HEK293 (cell line): ENCODE measurements around the gene TNNT3.

Source experiments
- GFI1B ChIP-seq: fragments of 450-650 bp; formaldehyde crosslinking; IDR thresholded peaks from 2 replicates; pipeline ENCODE4 v1.5.1; 2016; ENCODE audit warnings: missing biosample characterization, missing genetic modification characterization
- HOXA7 ChIP-seq: sonication (generic); formaldehyde crosslinking; IDR thresholded peaks from 2 replicates; pipeline ENCODE4 v1.8.1; 2022; ENCODE audit warnings: missing genetic modification reagents, borderline replicate concordance
- ZBTB1 ChIP-seq: fragments of 450-650 bp; formaldehyde crosslinking; IDR thresholded peaks from 2 replicates; pipeline ENCODE4 v1.5.1; 2016; ENCODE audit warnings: missing biosample characterization, missing genetic modification characterization
- ZBTB10 ChIP-seq: fragments of 450-650 bp; formaldehyde crosslinking; IDR thresholded peaks from 2 replicates; pipeline ENCODE4 v1.5.1; 2016; ENCODE audit warnings: missing biosample characterization, missing genetic modification characterization
- ZBTB17 ChIP-seq: fragments of 450-650 bp; formaldehyde crosslinking; IDR thresholded peaks from 2 replicates; pipeline ENCODE4 v1.5.1; 2016; ENCODE audit warnings: missing biosample characterization, missing genetic modification characterization
- ZFHX2 ChIP-seq: fragments of 450-650 bp; formaldehyde crosslinking; conservative IDR thresholded peaks from 2 replicates; pipeline ENCODE4 v1.5.1; 2016; ENCODE audit warnings: missing biosample characterization, missing genetic modification characterization
- ZFP3 ChIP-seq: fragments of 450-650 bp; formaldehyde crosslinking; IDR thresholded peaks from 2 replicates; pipeline ENCODE4 v1.5.1; 2016; ENCODE audit warnings: low read depth, missing biosample characterization, missing genetic modification characterization
- ZNF114 ChIP-seq: fragments of 450-650 bp; formaldehyde crosslinking; IDR thresholded peaks from 2 replicates; pipeline ENCODE4 v1.5.0; 2017; ENCODE audit warnings: missing biosample characterization, missing genetic modification characterization
- ZNF157 ChIP-seq: fragments of 450-650 bp; formaldehyde crosslinking; IDR thresholded peaks from 2 replicates; pipeline ENCODE4 v1.5.1; 2016; ENCODE audit warnings: missing biosample characterization, missing genetic modification characterization
- ZNF221 ChIP-seq: fragments of 450-650 bp; formaldehyde crosslinking; IDR thresholded peaks from 2 replicates; pipeline ENCODE4 v1.5.1; 2017; ENCODE audit warnings: missing biosample characterization, missing genetic modification characterization, borderline replicate concordance
- ZNF223 ChIP-seq: fragments of 450-650 bp; formaldehyde crosslinking; IDR thresholded peaks from 2 replicates; pipeline ENCODE4 v1.5.1; 2016; ENCODE audit warnings: missing biosample characterization, missing genetic modification characterization
- ZNF239 ChIP-seq: fragments of 450-650 bp; formaldehyde crosslinking; IDR thresholded peaks from 2 replicates; pipeline ENCODE4 v1.5.1; 2016; ENCODE audit warnings: missing biosample characterization, missing genetic modification characterization
- ZNF366 ChIP-seq: fragments of 450-650 bp; formaldehyde crosslinking; conservative IDR thresholded peaks from 2 replicates; pipeline ENCODE4 v1.5.1; 2016; ENCODE audit warnings: missing biosample characterization, missing genetic modification characterization
- ZNF555 ChIP-seq: fragments of 450-650 bp; formaldehyde crosslinking; conservative IDR thresholded peaks from 2 replicates; pipeline ENCODE4 v1.5.1; 2017; ENCODE audit warnings: missing biosample characterization, mild to moderate bottlenecking, missing genetic modification characterization, inconsistent platforms
- ZNF610 ChIP-seq: fragments of 450-650 bp; formaldehyde crosslinking; IDR thresholded peaks from 2 replicates; pipeline ENCODE4 v1.5.1; 2016; ENCODE audit warnings: missing biosample characterization, missing genetic modification characterization, borderline replicate concordance
- ZNF701 ChIP-seq: fragments of 450-650 bp; formaldehyde crosslinking; IDR thresholded peaks from 2 replicates; pipeline ENCODE4 v1.5.1; 2016; ENCODE audit warnings: missing biosample characterization, missing genetic modification characterization
- ZNF785 ChIP-seq: fragments of 450-650 bp; formaldehyde crosslinking; IDR thresholded peaks from 2 replicates; pipeline ENCODE4 v1.5.1; 2016; ENCODE audit warnings: missing biosample characterization, missing genetic modification characterization
- ZSCAN4 ChIP-seq: fragments of 450-650 bp; formaldehyde crosslinking; IDR thresholded peaks from 2 replicates; pipeline ENCODE4 v1.5.1; 2017; ENCODE audit warnings: missing biosample characterization, missing genetic modification characterization
- TF ChIP-seq, protein P1 (sequence below): fragments of 450-650 bp; formaldehyde crosslinking; IDR thresholded peaks from 2 replicates; pipeline ENCODE4 v1.5.1; 2016; ENCODE audit warnings: missing biosample characterization, missing genetic modification characterization, borderline replicate concordance

The TNNT3 gene

GRCh38 chr11:1893581-1894359, 25.7 kb upstream of the TNNT3 start (continued):
- TF ChIP-seq, protein P1, sequence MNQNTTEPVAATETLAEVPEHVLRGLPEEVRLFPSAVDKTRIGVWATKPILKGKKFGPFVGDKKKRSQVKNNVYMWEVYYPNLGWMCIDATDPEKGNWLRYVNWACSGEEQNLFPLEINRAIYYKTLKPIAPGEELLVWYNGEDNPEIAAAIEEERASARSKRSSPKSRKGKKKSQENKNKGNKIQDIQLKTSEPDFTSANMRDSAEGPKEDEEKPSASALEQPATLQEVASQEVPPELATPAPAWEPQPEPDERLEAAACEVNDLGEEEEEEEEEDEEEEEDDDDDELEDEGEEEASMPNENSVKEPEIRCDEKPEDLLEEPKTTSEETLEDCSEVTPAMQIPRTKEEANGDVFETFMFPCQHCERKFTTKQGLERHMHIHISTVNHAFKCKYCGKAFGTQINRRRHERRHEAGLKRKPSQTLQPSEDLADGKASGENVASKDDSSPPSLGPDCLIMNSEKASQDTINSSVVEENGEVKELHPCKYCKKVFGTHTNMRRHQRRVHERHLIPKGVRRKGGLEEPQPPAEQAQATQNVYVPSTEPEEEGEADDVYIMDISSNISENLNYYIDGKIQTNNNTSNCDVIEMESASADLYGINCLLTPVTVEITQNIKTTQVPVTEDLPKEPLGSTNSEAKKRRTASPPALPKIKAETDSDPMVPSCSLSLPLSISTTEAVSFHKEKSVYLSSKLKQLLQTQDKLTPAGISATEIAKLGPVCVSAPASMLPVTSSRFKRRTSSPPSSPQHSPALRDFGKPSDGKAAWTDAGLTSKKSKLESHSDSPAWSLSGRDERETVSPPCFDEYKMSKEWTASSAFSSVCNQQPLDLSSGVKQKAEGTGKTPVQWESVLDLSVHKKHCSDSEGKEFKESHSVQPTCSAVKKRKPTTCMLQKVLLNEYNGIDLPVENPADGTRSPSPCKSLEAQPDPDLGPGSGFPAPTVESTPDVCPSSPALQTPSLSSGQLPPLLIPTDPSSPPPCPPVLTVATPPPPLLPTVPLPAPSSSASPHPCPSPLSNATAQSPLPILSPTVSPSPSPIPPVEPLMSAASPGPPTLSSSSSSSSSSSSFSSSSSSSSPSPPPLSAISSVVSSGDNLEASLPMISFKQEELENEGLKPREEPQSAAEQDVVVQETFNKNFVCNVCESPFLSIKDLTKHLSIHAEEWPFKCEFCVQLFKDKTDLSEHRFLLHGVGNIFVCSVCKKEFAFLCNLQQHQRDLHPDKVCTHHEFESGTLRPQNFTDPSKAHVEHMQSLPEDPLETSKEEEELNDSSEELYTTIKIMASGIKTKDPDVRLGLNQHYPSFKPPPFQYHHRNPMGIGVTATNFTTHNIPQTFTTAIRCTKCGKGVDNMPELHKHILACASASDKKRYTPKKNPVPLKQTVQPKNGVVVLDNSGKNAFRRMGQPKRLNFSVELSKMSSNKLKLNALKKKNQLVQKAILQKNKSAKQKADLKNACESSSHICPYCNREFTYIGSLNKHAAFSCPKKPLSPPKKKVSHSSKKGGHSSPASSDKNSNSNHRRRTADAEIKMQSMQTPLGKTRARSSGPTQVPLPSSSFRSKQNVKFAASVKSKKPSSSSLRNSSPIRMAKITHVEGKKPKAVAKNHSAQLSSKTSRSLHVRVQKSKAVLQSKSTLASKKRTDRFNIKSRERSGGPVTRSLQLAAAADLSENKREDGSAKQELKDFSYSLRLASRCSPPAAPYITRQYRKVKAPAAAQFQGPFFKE (tag by site-specific recombination): no peak
- no peak for TF ChIP-seq ZNF157
- TF ChIP-seq ZNF221: no peak
- peak; percentile 98 for TF ChIP-seq ZNF366 (tag by site-specific recombination)
- TF ChIP-seq HOXA7 (CRISPR knock-in tag): no peak
- no peak for TF ChIP-seq ZNF701
- TF ChIP-seq ZNF555 (tag by site-specific recombination): no peak
- no peak for TF ChIP-seq ZNF114 (tag by site-specific recombination)
- no peak for TF ChIP-seq GFI1B
- TF ChIP-seq ZNF223 (tag by site-specific recombination): no peak
- no peak for TF ChIP-seq ZFP3
- TF ChIP-seq ZSCAN4 (tag by site-specific recombination): peak; percentile 35; the same call in 1 of the 2 replicates
- no peak for TF ChIP-seq ZNF239 (tag by site-specific recombination)
- no peak for TF ChIP-seq ZNF610 (tag by site-specific recombination)
- TF ChIP-seq ZNF785 (tag by site-specific recombination): no peak
- TF ChIP-seq ZBTB1: no peak
- peak; percentile 83 for TF ChIP-seq ZBTB17
- TF ChIP-seq ZFHX2 (tag by site-specific recombination): peak; percentile 56
- no peak for TF ChIP-seq ZBTB10 (tag by site-specific recombination)
